Transverse colon (tissue), 4 donors: ENCODE measurements around the gene QKI. TPM values are rescaled to one million over a fixed set of nuclear protein-coding genes. Genes with fewer than 3 reads are reported as not detected.
A peak's percentile ranks its signal among the peaks of the same experiment; 100 is the strongest.

Experiments
- DNase-seq: peaks from one replicate; pipeline ENCODE4 v3.0.0-alpha.2; 2019
- H3K27ac ChIP-seq, 4 donors: fragments of 200-600 bp; sonication (generic); 2 replicates each; pipeline ENCODE4 v1.5.1; 2016 to 2018; ENCODE audit warnings: inconsistent platforms in 4 of 4
- H3K27me3 ChIP-seq: fragments of 200-600 bp; sonication (generic); 2 replicates; pipeline ENCODE4 v1.5.1; 2017; ENCODE audit warnings: inconsistent platforms
- H3K36me3 ChIP-seq, 4 donors: fragments of 200-600 bp; sonication (generic); 2 replicates each; pipeline ENCODE4 v1.5.1; 2017 to 2019; ENCODE audit warnings: inconsistent platforms in 4 of 4
- H3K4me1 ChIP-seq, 4 donors: fragments of 200-600 bp; sonication (generic); 2 replicates each; pipeline ENCODE4 v1.5.1; 2017 to 2020; ENCODE audit warnings: inconsistent platforms in 4 of 4
- H3K4me3 ChIP-seq, 4 donors: fragments of 200-600 bp; sonication (generic); 1 replicate in 1 of 4; 2 replicates in 3 of 4; pipeline versions ENCODE4 v1.5.1 to v1.6.1; 2017 to 2019; ENCODE audit warnings: inconsistent platforms in 4 of 4
- H3K9me3 ChIP-seq, 2 donors: fragments of 200-600 bp; sonication (generic); 2 replicates each; pipeline ENCODE4 v1.5.1; 2017 to 2019; ENCODE audit warnings: inconsistent platforms in 2 of 2
- CTCF ChIP-seq, 5 experiments: fragments of 200-600 bp in 3 of 5; fragments of 450-650 bp in 2 of 5; sonication (generic) in 3 of 5; IDR thresholded peaks; 1 replicate in 2 of 5; 2 replicates in 3 of 5; pipeline ENCODE4 v1.5.1; 2016 to 2017; ENCODE audit warnings: antibody characterized with exemption in 5 of 5, inconsistent platforms in 3 of 5, mild to moderate bottlenecking in 2 of 5, moderate library complexity in 1 of 5
- EP300 ChIP-seq: sonication (generic); formaldehyde crosslinking; IDR thresholded peaks from one replicate; pipeline ENCODE4 v1.6.1; 2017; ENCODE audit warnings: antibody characterized with exemption, low read depth
- POLR2A ChIP-seq: fragments of 450-650 bp; IDR thresholded peaks from one replicate; pipeline ENCODE4 v1.6.1; 2016; ENCODE audit warnings: antibody characterized with exemption, mild to moderate bottlenecking, moderate library complexity
- POLR2AphosphoS5 ChIP-seq, 3 donors: sonication (generic); formaldehyde crosslinking; IDR thresholded peaks; one replicate each; pipeline ENCODE4 v1.6.1; 2016; ENCODE audit warnings: antibody characterized with exemption in 3 of 3
- WGBS, 2 donors: methylation state at CpG; one replicate each; pipeline ENCODE4 v1.1.5; 2018; ENCODE audit warnings: low coverage in 1 of 2; 5-methylcytosine and 5-hydroxymethylcytosine counted together
- in situ Hi-C, 4 donors: fragments of 200-750 bp; cut with MboI; loops; one replicate each; pipeline versions ENCODE4 v1.15.0 to v1.15.1; 2017; ENCODE audit warnings: low sequenced_read_pairs in 3 of 4, low pct_ligation_motif_present in 1 of 4, low pct_unique_long_range_greater_than_20kb in 1 of 4
- intact Hi-C: fragments of 100-400 bp; cut with DNase I; formaldehyde crosslinking; loops from one replicate; pipeline ENCODE4 v1.15.1; 2023; ENCODE audit warnings: low total_unique reads
- total RNA-seq, 4 donors: library from RNA; depleted of rRNA; stranded (reverse); fragments of >200 nt; gene quantifications; one replicate each; pipeline ENCODE4 v1.1.0, GENCODE V29; 2016

The QKI gene
- total RNA-seq, 4 donors from 2014 or later: 8.4 to 41.8 (median 22.7) TPM

DNA sequence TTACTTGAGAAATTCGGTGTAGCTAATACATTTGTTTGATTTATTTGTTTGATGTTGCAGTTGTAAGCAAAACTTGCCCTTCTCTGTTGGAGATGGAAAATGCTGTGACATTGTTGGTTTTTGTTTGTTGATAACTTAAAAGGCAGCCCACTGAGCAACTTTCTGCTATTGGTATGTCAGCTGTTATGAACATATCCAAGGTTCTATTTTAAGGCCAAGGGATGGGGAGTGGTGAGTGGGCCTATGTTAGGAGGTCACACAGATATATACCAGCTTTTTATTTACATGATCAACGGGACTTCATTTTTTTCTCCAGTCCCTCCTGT lies 5.7 kb downstream of the QKI start:
- in situ Hi-C loops: loop anchor here in 1 of 4 donors (10.0 kb wide), 2 partner anchors 135 to 535 kb away; no protein-coding TSS in a partner anchor
- TF ChIP-seq CTCF (IDR thresholded peaks at IDR 0.05): no peak
- TF ChIP-seq POLR2AphosphoS5 (IDR thresholded peaks at IDR 0.05): no peak
- no peak for TF ChIP-seq EP300
- no peak for TF ChIP-seq POLR2A

GRCh38 chr6:163422550-163422949 lies 8.0 kb downstream of the QKI start:
- H3K4me3 ChIP-seq: no peak overlapping the region
- in situ Hi-C loops: loop anchor here in 1 of 4 donors (10.0 kb wide), 2 partner anchors 132 to 532 kb away; no protein-coding TSS in a partner anchor
- peaks cover 6 to 55% (median 20%) of the 10 kb centered on the region in 4 donors for H3K4me1 ChIP-seq
- TF ChIP-seq POLR2AphosphoS5 (IDR thresholded peaks at IDR 0.05): no peak
- TF ChIP-seq EP300: no peak
- TF ChIP-seq CTCF (IDR thresholded peaks at IDR 0.05): no peak
- 78 to 100% methylated on average over 1 to 3 of the region's 3 CpGs for WGBS, 2 donors
- no peaks in the 10 kb centered on the region for H3K36me3 ChIP-seq
- H3K9me3 ChIP-seq: no peaks in the 10 kb centered on the region
- peaks cover 68% of the 10 kb centered on the region for H3K27me3 ChIP-seq
- intact Hi-C loops: loop anchor here (10.0 kb wide), 1 partner anchor 132 kb away; no protein-coding TSS in a partner anchor
- no peak for DNase-seq
- H3K27ac ChIP-seq: no peak overlapping the region

More for the DNA sequence above, 5.7 kb downstream of the QKI start:
- intact Hi-C loops: loop anchor here (10.0 kb wide), 1 partner anchor 135 kb away; no protein-coding TSS in a partner anchor
- H3K9me3 ChIP-seq: no peaks in the 10 kb centered on the region
- H3K27ac ChIP-seq: peak overlapping the region in 3 of 4 donors; percentile 7 to 98 (median 95)
- peaks cover 73% of the 10 kb centered on the region for H3K27me3 ChIP-seq
- no peak overlapping the region for H3K4me3 ChIP-seq
- 16 to 21% methylated on average over 2 of the region's 2 CpGs for WGBS, 2 donors
- no peaks in the 10 kb centered on the region for H3K36me3 ChIP-seq
- peaks cover 6 to 58% (median 16%) of the 10 kb centered on the region in 4 donors for H3K4me1 ChIP-seq
- DNase-seq: no peak

GRCh38 chr6:163423696-163424095 lies 9.2 kb downstream of the QKI start:
- intact Hi-C loops: loop anchor here (10.0 kb wide), 1 partner anchor 131 kb away; no protein-coding TSS in a partner anchor
- Histone ChIP-seq H3K4me1 (peaks cover 12 to 56% (median 28%) of the 10 kb centered on the region in 4 donors), H3K27me3 (peaks cover 57% of the 10 kb centered on the region), H3K36me3 (no peaks in the 10 kb centered on the region), H3K4me3 (no peak overlapping the region), H3K9me3 (no peaks in the 10 kb centered on the region), H3K27ac (no peak overlapping the region)
- no peak for DNase-seq
- TF ChIP-seq POLR2A (no peak), CTCF (IDR thresholded peaks at IDR 0.05) (no peak), EP300 (no peak), POLR2AphosphoS5 (IDR thresholded peaks at IDR 0.05) (no peak)
- 68 to 84% methylated on average over 2 of the region's 2 CpGs for WGBS, 2 donors
- in situ Hi-C loops: loop anchor here in 1 of 4 donors (10.0 kb wide), 2 partner anchors 131 to 531 kb away; no protein-coding TSS in a partner anchor

- no peaks in the 10 kb centered on the region for H3K9me3 ChIP-seq
- H3K27ac ChIP-seq: no peak overlapping the region
- no peaks in the 10 kb centered on the region for H3K36me3 ChIP-seq
- WGBS, 2 donors: 46 to 50% methylated on average over 6 of the region's 6 CpGs
- H3K27me3 ChIP-seq: peaks cover 66% of the 10 kb centered on the region
- TF ChIP-seq CTCF (IDR thresholded peaks at IDR 0.05) (peak; percentile 20 to 34 (median 27)), EP300 (no peak)
- in situ Hi-C loops: loop anchor here in 3 of 4 donors (5.0 to 25.0 kb wide), 4 partner anchors 127 to 535 kb away; no protein-coding TSS in a partner anchor
- peaks cover 9 to 59% (median 23%) of the 10 kb centered on the region in 4 donors for H3K4me1 ChIP-seq
- intact Hi-C loops: loop anchor here (10.0 kb wide), 1 partner anchor 127 kb away; no protein-coding TSS in a partner anchor
- DNase-seq: no peak
- no peak overlapping the region for H3K4me3 ChIP-seq
Measured at GRCh38 chr6:163427498-163428254, 13.2 kb downstream of the QKI start.
